ENCODE results near the gene CFAP43.
A peak's percentile ranks its signal among the peaks of the same experiment; 100 is the strongest.

CFAP43 gene, protein sequence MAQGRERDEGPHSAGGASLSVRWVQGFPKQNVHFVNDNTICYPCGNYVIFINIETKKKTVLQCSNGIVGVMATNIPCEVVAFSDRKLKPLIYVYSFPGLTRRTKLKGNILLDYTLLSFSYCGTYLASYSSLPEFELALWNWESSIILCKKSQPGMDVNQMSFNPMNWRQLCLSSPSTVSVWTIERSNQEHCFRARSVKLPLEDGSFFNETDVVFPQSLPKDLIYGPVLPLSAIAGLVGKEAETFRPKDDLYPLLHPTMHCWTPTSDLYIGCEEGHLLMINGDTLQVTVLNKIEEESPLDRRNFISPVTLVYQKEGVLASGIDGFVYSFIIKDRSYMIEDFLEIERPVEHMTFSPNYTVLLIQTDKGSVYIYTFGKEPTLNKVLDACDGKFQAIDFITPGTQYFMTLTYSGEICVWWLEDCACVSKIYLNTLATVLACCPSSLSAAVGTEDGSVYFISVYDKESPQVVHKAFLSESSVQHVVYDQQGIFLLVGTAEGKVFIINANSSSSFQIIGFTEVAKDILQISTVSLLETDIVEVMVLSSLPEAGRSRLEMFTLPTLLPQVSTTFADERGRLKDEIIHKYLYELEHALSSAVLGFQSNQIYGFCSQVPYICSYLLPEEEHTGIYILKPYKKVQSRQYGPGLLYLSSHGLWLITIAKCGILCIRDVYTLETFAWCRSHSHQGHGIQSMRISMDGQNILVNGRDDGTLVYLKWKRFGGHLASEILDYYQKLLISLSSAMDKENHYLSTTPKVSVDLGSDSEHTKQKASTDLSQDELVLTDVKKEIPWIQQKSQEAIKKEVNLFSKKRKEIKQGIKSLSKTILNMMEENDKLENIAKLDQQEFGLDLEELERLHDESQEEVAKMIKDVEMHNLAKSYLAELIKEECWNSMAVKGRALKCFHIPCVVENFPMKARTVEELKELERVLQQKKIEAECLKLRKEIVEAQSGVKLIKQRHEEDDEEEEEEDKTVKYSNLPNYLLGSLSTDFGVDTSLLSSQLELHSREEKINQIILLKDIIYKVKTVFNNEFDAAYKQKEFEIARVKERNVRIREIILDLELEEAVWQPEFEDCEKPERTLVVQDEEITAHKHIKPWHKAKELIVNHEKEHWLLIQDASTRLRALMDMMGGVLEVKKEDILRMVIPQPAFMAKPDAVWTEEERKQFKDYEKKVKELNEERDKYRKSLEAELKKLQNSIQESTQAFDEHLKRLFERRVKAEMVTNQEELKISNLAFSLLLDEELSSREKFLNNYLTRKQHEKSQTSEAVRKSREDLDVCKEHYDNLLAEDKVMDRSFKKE (N-terminal part only)

DNA sequence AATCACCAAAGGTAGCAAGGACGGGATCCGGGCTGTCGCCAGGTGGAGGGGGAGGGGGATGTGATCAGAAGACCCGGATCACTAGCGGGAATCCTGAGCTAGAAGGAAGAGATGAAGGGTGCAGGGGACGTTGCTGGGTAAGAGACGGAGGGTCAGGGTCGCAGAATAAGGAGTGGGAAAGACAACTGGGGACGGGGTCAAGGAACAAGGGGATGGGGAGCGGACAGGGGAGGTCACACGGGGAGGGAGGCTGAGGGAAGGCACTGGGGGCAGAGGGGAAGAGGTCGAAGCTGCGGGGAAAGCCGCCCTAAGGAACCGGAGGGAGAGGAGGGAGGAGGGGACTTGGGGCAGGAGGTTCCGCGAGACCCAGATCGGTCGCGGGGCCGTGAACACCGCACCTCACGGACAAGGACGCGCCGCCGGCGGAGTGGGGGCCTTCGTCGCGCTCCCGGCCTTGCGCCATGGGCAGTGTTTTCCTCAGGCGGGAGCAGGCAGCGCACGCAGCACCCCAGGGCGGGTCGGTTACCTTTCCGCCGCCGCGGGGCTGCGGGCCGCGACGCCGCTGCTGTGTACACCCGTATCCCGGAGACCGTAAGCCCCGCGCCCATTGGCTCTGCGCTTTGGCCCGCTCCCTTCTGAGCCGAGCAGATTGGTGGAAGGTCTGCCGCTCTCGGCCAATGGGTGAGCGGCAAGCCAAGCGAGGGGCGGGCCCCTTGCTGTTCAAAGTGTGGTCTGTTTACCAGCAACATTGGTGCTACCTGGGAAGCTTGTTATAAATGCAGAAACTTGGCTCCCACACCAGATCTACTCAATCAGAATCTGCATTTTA is at the start of gene CFAP43:
Gene CFAP43, minus strand, starts transcription at position 581 of the 829 bp plus-strand sequence. Its CDS starts 118 bp downstream, at position 463.
- DNase-seq (ENCODE audit: low spot score) = peak; percentile 96

- DNase-seq (ENCODE audit: low spot score) = no peak
Observed at GRCh38 chr10:104281694-104282093, 49.5 kb upstream of the CFAP43 start.

DNA sequence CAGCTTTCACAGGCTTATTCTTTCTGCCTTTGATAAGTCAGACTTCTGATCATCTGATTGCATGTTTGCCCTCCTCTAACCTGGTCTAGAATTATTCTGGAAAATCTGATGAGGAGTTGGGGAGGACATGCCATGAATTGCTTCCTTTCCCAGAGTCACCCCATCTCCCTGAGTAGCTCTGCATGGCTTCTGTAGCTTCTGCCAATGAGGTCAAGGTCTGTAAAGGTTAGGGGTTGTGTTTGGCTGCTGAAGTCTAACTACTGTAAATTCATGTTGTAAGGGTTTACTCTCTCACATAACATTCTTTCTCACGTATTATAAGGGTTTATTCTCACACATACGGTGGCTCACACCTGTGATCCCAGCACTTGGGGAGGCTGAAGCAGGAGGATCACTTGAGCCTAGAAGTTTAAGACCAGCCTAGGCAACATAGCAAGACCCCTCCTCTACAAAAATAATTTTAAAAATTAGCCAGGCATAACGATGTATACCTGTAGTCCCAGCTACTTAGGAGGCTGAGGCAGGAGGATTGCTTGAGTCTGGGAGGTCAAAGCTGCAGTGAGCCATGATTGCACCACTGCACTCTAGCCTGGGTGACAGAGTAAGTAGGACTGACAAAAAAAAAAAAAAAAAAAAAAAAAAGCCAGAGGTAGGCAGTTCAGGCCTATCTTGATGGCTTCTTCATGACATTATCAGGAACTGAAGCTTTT is 47.5 kb upstream of the CFAP43 start:
- DNase-seq (ENCODE audit: low spot score) = no peak

GRCh38 chr10:104277785-104278184 is 45.6 kb upstream of the CFAP43 start:
- DNase-seq (ENCODE audit: low spot score) = no peak

DNA sequence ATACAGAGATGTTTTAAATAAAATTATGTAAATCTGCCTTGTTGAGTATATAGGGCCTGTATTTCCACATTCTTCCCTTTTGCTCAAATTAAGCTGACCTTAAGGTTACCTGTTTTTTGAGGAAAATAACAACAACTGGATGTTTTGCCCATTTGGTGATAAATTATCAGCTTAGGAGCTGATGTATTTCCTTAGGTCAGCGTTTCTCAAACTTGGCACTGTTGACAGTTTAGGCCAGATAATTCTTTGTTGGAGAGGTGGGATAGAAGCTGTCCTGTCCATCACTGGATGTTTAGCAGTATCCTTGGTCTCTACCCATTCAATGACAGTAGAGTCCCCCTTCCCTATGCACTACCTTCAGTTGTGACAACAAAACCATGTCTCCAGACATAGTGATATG is 44.0 kb upstream of the CFAP43 start:
- DNase-seq (ENCODE audit: low spot score) = no peak

GRCh38 chr10:104274762-104275721 is 42.9 kb upstream of the CFAP43 start:
- peak; percentile 38 for DNase-seq (ENCODE audit: low spot score)

GRCh38 chr10:104273899-104274575 is 41.9 kb upstream of the CFAP43 start:
- no peak for DNase-seq (ENCODE audit: low spot score)

GRCh38 chr10:104273286-104273685 is 41.1 kb upstream of the CFAP43 start:
- no peak for DNase-seq (ENCODE audit: low spot score)

DNA sequence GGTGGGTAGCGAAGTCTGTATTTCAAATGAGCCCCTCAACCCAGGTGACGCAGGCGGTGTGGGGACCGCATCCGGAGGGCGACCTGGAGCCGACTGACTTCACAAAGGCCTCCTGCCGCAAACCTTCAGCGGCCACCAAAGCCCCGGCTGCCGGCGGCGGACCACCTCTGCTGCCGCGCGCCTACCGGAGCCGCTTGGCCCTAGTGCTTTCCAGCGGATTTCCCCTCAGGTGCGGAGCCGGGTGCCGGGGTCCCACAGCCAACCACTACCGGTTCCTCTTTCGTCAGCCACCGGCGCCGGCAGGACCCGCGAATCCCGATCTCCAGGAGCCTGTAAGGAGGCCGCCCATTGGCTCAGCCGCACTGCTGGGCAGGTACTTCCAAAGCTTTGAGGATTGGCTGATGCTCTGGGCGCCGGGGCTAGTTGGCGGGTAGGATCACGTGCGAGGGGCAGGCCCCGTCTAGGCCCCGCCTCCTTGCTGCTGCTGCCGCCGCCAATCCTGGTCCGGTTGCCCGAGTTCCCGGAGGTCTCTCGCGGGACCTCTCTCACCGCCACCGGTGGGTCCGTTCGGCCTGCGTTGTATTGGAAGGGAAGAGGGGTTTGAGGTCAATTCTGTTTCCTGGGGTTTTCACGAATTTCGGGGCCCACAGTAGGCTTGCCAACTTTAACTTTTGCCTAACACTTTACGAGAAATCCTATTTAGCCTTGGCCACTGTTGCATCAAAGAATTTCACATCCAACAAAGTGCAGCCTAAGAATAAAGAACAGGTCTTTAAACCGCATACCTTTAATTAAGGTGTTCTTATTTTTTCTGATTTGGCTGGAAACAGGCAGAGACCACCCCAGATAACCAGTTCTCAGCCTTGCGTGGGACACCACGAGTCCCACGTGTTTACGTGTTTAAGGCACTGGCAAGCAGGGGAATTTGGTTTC is 36.8 kb upstream of the CFAP43 start, which contains the start of gene GSTO2:
Gene GSTO2, plus strand, starts transcription at position 472 of the 933 bp plus-strand sequence. CDS start 5,732 bp downstream, outside the sequence.
- peak; percentile 99 for DNase-seq (ENCODE audit: low spot score)

- no peak for DNase-seq (ENCODE audit: low spot score)
Observed at GRCh38 chr10:104268405-104268712, 36.2 kb upstream of the CFAP43 start.

DNA sequence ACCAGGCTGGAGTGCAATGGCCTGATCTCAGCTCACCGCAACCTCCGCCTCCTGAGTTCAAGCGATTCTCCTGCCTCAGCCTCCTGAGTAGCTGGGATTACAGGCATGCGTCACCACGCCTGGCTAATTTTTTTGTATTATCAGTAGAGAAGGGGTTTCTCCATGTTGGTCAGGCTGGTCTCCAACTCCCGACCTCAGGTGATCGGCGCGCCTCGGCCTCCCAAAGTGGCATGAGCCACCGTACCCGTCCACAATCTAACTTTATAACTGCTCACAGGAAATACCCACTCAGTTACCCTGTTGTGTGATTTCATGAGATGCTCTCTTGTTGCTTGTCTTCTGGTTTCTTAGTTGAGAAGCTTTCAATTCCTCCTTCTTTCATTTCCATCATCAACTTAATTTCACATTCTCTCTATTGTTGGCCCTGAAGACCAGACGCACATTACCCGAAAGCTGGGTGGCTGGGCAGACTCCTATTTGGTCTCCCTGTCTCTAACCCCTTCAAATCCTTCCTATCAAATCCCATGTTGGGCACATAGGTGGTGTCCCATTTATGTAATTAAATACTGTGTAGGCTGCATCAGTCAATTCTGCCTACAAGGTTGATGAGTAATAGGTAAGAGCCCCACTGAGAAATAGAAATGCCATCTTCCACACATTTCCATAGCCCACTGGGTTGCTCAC is 35.7 kb upstream of the CFAP43 start:
- DNase-seq (ENCODE audit: low spot score) = no peak

GRCh38 chr10:104264783-104265182 is 32.6 kb upstream of the CFAP43 start:
- DNase-seq (ENCODE audit: low spot score) = no peak

DNA sequence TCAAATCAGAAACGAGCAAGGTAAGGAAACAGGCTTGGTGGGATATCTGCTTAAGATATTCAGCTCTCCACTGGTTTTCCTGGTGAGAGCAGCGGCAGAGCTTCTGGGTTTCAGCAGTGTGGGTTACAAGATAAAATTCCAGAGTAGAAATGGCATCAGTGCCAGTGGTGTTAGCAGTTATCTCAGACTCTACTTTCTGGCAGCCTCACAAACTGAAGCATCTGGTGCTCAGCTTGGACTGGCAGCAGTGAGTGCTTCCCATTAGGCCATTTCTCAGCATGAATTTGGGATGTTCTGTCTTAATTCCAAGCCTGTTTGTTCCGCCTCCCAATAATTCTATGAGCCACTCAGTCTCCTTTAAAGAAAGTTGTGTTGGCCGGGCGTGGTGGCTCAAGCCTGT is 29.9 kb upstream of the CFAP43 start:
- no peak for DNase-seq (ENCODE audit: low spot score)

DNA sequence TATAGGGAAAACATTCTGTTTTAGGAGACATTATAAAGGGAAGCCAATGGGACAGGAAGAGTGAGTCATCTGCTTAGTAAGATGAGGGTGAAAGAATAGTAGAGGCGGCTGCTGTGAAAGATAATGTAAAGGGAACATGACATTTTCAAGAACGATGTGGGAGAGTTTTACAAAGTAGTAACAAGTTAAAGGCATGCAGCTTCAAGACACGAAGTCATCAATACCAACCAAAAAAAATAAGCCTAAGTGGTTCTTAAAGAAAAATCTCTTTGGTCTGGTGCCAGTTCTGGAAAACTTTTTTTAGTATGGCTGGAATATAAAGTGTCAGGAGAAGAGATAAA is 28.6 kb upstream of the CFAP43 start:
- no peak for DNase-seq (ENCODE audit: low spot score)

DNA sequence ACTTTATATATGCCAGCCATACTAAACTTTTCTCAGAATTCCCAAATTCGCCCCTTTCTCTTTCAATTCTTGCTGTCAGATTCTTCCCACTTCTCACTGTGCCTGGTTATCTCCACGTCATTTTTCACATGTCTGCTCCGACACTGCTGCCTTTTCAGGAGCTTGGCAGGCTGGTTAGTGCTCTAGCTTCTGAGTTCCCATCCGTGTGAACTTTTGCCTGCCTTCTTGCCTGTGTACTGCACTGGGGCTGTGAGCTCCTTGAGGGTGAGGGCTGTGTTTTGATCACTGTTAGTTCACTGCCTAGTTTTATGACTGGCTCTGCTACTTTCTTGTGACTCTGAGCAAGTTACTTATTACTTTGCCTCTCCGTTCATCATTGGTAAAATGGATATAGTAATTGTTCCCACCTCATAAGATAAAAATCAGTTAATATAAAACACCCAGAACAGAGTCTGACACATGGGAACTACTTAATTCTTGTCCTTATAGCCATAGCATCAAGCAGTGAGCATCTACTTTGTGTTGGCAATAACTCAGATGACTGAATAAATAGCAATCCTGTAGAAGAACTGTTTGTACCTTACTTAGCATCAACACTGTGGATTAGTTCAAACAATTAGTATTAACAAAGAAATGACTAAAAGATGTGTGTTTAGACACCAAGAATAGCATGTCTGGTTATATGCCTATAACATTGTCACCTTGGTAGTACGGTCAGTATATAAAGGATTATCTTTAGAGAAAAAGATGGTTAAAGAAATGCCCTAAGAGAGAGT is 28.0 kb upstream of the CFAP43 start:
- no peak for DNase-seq (ENCODE audit: low spot score)

DNA sequence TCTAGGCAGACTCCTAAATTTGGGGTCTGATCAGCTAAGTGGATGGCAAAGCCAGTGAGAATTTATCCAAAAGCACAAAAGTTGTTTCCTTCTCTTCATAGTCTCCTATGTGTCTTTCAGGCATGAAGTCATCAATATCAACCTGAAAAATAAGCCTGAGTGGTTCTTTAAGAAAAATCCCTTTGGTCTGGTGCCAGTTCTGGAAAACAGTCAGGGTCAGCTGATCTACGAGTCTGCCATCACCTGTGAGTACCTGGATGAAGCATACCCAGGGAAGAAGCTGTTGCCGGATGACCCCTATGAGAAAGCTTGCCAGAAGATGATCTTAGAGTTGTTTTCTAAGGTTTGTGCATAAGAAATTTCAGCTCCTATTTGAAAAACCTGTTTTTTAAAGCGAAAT is 27.3 kb upstream of the CFAP43 start:
- no peak for DNase-seq (ENCODE audit: low spot score)

All from NAMALWA (cell line).